ENCODE results near the gene EFNB1.

GRCh38 chrX:68827256-68827655 is 1.6 kb upstream of the EFNB1 start:
- TF ChIP-seq POLR2A (IDR thresholded peaks at IDR 0.05; ENCODE audit: low read depth, low read length) (no peak), TAF1 (IDR thresholded peaks at IDR 0.05; ENCODE audit: borderline replicate concordance, low read depth, low read length) (no peak), POLR2AphosphoS5 (IDR thresholded peaks at IDR 0.05; ENCODE audit: low read depth, low read length) (no peak)
